ENCODE results near the gene TCN2. TPM values are rescaled to one million over a fixed set of nuclear protein-coding genes. Genes with fewer than 3 reads are reported as not detected.

TCN2 gene
- total RNA-seq, 4 donors from 2014 or later, result 38.2 to 56.1 (median 43.8) TPM

- no peaks in the 10 kb centered on the region for H3K27me3 ChIP-seq
- H3K4me1 ChIP-seq, result peaks cover 0 to 50% (median 12%) of the 10 kb centered on the region in 4 donors
- no peaks in the 10 kb centered on the region for H3K9me3 ChIP-seq
- no peak overlapping the region for H3K4me3 ChIP-seq
- no peak for TF ChIP-seq CTCF (IDR thresholded peaks at IDR 0.05)
- no peak for TF ChIP-seq POLR2A (IDR thresholded peaks at IDR 0.05)
- H3K27ac ChIP-seq, result no peak overlapping the region
- DNase-seq (ENCODE audit: low spot score in 2 of 2), result no peak
- WGBS, 2 donors, result 85 to 90% methylated on average over 12 of the region's 12 CpGs
- peaks cover 10 to 83% (median 43%) of the 10 kb centered on the region in 3 donors for H3K36me3 ChIP-seq
Measured at GRCh38 chr22:30578481-30578880, 28.5 kb upstream of the TCN2 start.

- H3K9me3 ChIP-seq, result no peaks in the 10 kb centered on the region
- TF ChIP-seq CTCF (IDR thresholded peaks at IDR 0.05) (no peak), POLR2A (IDR thresholded peaks at IDR 0.05) (no peak), EP300 (IDR thresholded peaks at IDR 0.05) (no peak)
- peaks cover 0 to 39% (median 6%) of the 10 kb centered on the region in 4 donors for H3K4me1 ChIP-seq
- no peaks in the 10 kb centered on the region for H3K27me3 ChIP-seq
- H3K36me3 ChIP-seq, result peaks cover 10 to 100% (median 65%) of the 10 kb centered on the region in 3 donors
- H3K27ac ChIP-seq, result peak overlapping the region in 1 of 4 donors; percentile 58
- H3K4me3 ChIP-seq, result no peak overlapping the region
- no peak for DNase-seq (ENCODE audit: low spot score in 2 of 2)
- WGBS, 2 donors, result 60 to 85% methylated on average over 3 to 6 of the region's 6 CpGs
Measured at GRCh38 chr22:30580896-30581295, 26.1 kb upstream of the TCN2 start.

GRCh38 chr22:30582051-30582450 lies 24.9 kb upstream of the TCN2 start:
- DNase-seq (ENCODE audit: low spot score in 2 of 2), result no peak
- no peaks in the 10 kb centered on the region for H3K9me3 ChIP-seq
- H3K27ac ChIP-seq, result peak overlapping the region in 3 of 4 donors; percentile 50 to 86 (median 58)
- H3K36me3 ChIP-seq, result peaks cover 10 to 100% (median 76%) of the 10 kb centered on the region in 3 donors
- TF ChIP-seq CTCF (IDR thresholded peaks at IDR 0.05), result no peak
- no peak for TF ChIP-seq EP300 (IDR thresholded peaks at IDR 0.05)
- TF ChIP-seq POLR2A (IDR thresholded peaks at IDR 0.05), result no peak
- H3K4me1 ChIP-seq, result peaks cover 0 to 30% (median 5%) of the 10 kb centered on the region in 4 donors
- H3K27me3 ChIP-seq, result no peaks in the 10 kb centered on the region
- WGBS, 2 donors, result 42 to 57% methylated on average over 6 of the region's 6 CpGs
- no peak overlapping the region for H3K4me3 ChIP-seq

GRCh38 chr22:30582788-30583545 lies 24.0 kb upstream of the TCN2 start:
- whole genome bisulfite sequencing, 2 donors, result 37 to 47% methylated on average over 13 of the region's 13 CpGs
- Histone ChIP-seq H3K27ac (peak overlapping the region in 3 of 4 donors; percentile 50 to 86 (median 58)), H3K36me3 (peaks cover 10 to 100% (median 85%) of the 10 kb centered on the region in 3 donors), H3K4me1 (peaks cover 0 to 30% (median 5%) of the 10 kb centered on the region in 4 donors), H3K9me3 (no peaks in the 10 kb centered on the region), H3K27me3 (no peaks in the 10 kb centered on the region), H3K4me3 (no peak overlapping the region)
- no peak for DNase-seq (ENCODE audit: low spot score in 2 of 2)
- TF ChIP-seq CTCF (IDR thresholded peaks at IDR 0.05), result no peak
- peak in 1 of 2 donors; percentile 52 for TF ChIP-seq EP300 (IDR thresholded peaks at IDR 0.05)
- TF ChIP-seq POLR2A (IDR thresholded peaks at IDR 0.05), result no peak

- no peak for DNase-seq (ENCODE audit: low spot score in 2 of 2)
- no peak for TF ChIP-seq POLR2A (IDR thresholded peaks at IDR 0.05)
- no peak for TF ChIP-seq CTCF (IDR thresholded peaks at IDR 0.05)
- TF ChIP-seq EP300 (IDR thresholded peaks at IDR 0.05), result no peak
- H3K27ac ChIP-seq, result peak overlapping the region in 1 of 4 donors; percentile 58
- H3K36me3 ChIP-seq, result peaks cover 9 to 98% (median 86%) of the 10 kb centered on the region in 3 donors
- no peak overlapping the region for H3K4me3 ChIP-seq
- H3K27me3 ChIP-seq, result no peaks in the 10 kb centered on the region
- WGBS, 2 donors, result 92 to 93% methylated on average over 11 to 14 of the region's 15 CpGs
- peaks cover 0 to 33% (median 5%) of the 10 kb centered on the region in 4 donors for H3K4me1 ChIP-seq
- H3K9me3 ChIP-seq, result no peaks in the 10 kb centered on the region
Measured at GRCh38 chr22:30584441-30584840, 22.5 kb upstream of the TCN2 start.

Measured in tibial nerve (tissue), 4 donors.